Smooth muscle cell (in vitro differentiated cells): ENCODE measurements around the gene GAK. TPM values are rescaled to one million over a fixed set of nuclear protein-coding genes. Genes with fewer than 3 reads are reported as not detected.

ENCODE experiments used
- DNase-seq: peaks from one replicate; lab custom pipeline; 2025; ENCODE audit not compliant: unreplicated experiment; lab: John Stamatoyannopoulos, UW
- H2AFZ ChIP-seq: fragments of 200-600 bp; sonication (generic); 2 replicates; pipeline ENCODE4 v1.6.0; 2016; ENCODE audit warnings: antibody characterized with exemption, low read depth, mild to moderate bottlenecking
- H3F3A ChIP-seq: fragments of 200-600 bp; sonication (generic); 2 replicates; pipeline ENCODE4 v1.6.0; 2017; ENCODE audit warnings: antibody characterized with exemption, low read depth
- H3K27ac ChIP-seq: fragments of 200-600 bp; sonication (generic); 2 replicates; pipeline ENCODE4 v1.5.1; 2016; ENCODE audit warnings: low read depth, mild to moderate bottlenecking
- H3K27me3 ChIP-seq: fragments of 200-600 bp; sonication (generic); 2 replicates; pipeline ENCODE4 v1.6.1; 2016; ENCODE audit warnings: low read depth, mild to moderate bottlenecking
- H3K36me3 ChIP-seq: fragments of 200-600 bp; sonication (generic); 2 replicates; pipeline ENCODE4 v1.5.1; 2016; ENCODE audit warnings: low read depth
- H3K4me1 ChIP-seq: fragments of 200-600 bp; sonication (generic); 2 replicates; pipeline ENCODE4 v1.5.1; 2016; ENCODE audit warnings: low read depth
- H3K4me2 ChIP-seq: fragments of 200-600 bp; sonication (generic); 2 replicates; pipeline ENCODE4 v1.6.0; 2016; ENCODE audit warnings: mild to moderate bottlenecking
- H3K4me3 ChIP-seq: fragments of 200-600 bp; sonication (generic); 2 replicates; pipeline ENCODE4 v1.5.1; 2016; ENCODE audit warnings: mild to moderate bottlenecking
- H3K79me2 ChIP-seq: fragments of 200-600 bp; sonication (generic); 2 replicates; pipeline ENCODE4 v1.6.0; 2016; ENCODE audit warnings: low read depth, mild to moderate bottlenecking
- H3K9ac ChIP-seq: fragments of 200-600 bp; sonication (generic); 2 replicates; pipeline ENCODE4 v1.6.0; 2016; ENCODE audit warnings: low read depth
- H3K9me3 ChIP-seq: fragments of 200-600 bp; sonication (generic); replicated peaks from 2 replicates; pipeline ENCODE4 v1.5.1; 2016; ENCODE audit warnings: low read depth
- H4K20me1 ChIP-seq: fragments of 200-600 bp; sonication (generic); 2 replicates; pipeline ENCODE4 v1.6.0; 2016; ENCODE audit warnings: low read depth
- CTCF ChIP-seq: fragments of 200-600 bp; sonication (generic); IDR thresholded peaks from 2 replicates; pipeline ENCODE4 v1.5.1; 2017; ENCODE audit warnings: borderline replicate concordance, mild to moderate bottlenecking, antibody characterized with exemption; ENCODE audit not compliant: insufficient read depth, poor library complexity, severe bottlenecking
- WGBS: methylation state at CpG from one replicate; pipeline ENCODE4 v1.1.7; 2016; ENCODE audit warnings: low lambda C conversion rate; 5-methylcytosine and 5-hydroxymethylcytosine counted together
- polyA plus RNA-seq: library from polyadenylated mRNA; unstranded; fragments of >200 nt; fragmentation: Nextera tagmentation; extraction: Ambion mirVana; gene quantifications from 2 replicates; pipeline ENCODE4 v1.2.1, GENCODE V29; 2016
- total RNA-seq: library from RNA; depleted of rRNA; stranded (reverse); fragments of >200 nt; gene quantifications from 2 replicates; pipeline ENCODE4 v1.2.3, GENCODE V29; 2014

GAK gene
- total and polyA plus RNA-seq, 2 experiments from 2014 or later = 56.2 to 85.4 TPM

GRCh38 chr4:963276-964225 is 31.4 kb upstream of the GAK start:
- H3K79me2 ChIP-seq = no peaks in the 10 kb centered on the region
- H3K9me3 ChIP-seq = no peaks in the 10 kb centered on the region
- DNase-seq = no peak
- H4K20me1 ChIP-seq = peaks cover 3% of the 10 kb centered on the region
- TF ChIP-seq CTCF = no peak
- no peak overlapping the region for H3K4me3 ChIP-seq
- H2AFZ ChIP-seq = no peak overlapping the region
- no peaks in the 10 kb centered on the region for H3K36me3 ChIP-seq
- no peak overlapping the region for H3K27ac ChIP-seq
- WGBS = 96% methylated on average over 37 of the region's 39 CpGs
- H3K9ac ChIP-seq = no peak overlapping the region
- no peak overlapping the region for H3K4me2 ChIP-seq
- no peaks in the 10 kb centered on the region for H3F3A ChIP-seq
- peaks cover 3% of the 10 kb centered on the region for H3K27me3 ChIP-seq
- H3K4me1 ChIP-seq = no peaks in the 10 kb centered on the region

- Histone ChIP-seq H3K9me3 (no peaks in the 10 kb centered on the region), H3K27me3 (no peaks in the 10 kb centered on the region), H3K79me2 (no peaks in the 10 kb centered on the region), H3K27ac (no peak overlapping the region), H3K4me3 (no peak overlapping the region), H3K4me1 (no peaks in the 10 kb centered on the region), H3K9ac (no peak overlapping the region), H4K20me1 (no peaks in the 10 kb centered on the region), H3F3A (no peaks in the 10 kb centered on the region), H3K4me2 (no peak overlapping the region), H3K36me3 (no peaks in the 10 kb centered on the region), H2AFZ (no peak overlapping the region)
- TF ChIP-seq CTCF = no peak
- WGBS = 96% methylated on average over 50 of the region's 54 CpGs
- no peak for DNase-seq
These were observed 30.4 kb upstream of the GAK start for GRCh38 chr4:962231-963208.

GRCh38 chr4:961351-962230 is 29.5 kb upstream of the GAK start:
- WGBS = 94% methylated on average over 44 of the region's 52 CpGs
- H3K27ac ChIP-seq = no peak overlapping the region

More at GRCh38 chr4:961351-962230, 29.5 kb upstream of the GAK start:
- Histone ChIP-seq H4K20me1 (no peaks in the 10 kb centered on the region), H3K4me3 (no peak overlapping the region), H3F3A (no peaks in the 10 kb centered on the region), H3K27me3 (no peaks in the 10 kb centered on the region), H3K36me3 (no peaks in the 10 kb centered on the region), H3K9me3 (no peaks in the 10 kb centered on the region), H3K4me1 (no peaks in the 10 kb centered on the region), H3K4me2 (no peak overlapping the region), H3K9ac (no peak overlapping the region), H2AFZ (no peak overlapping the region), H3K79me2 (no peaks in the 10 kb centered on the region)
- DNase-seq = no peak
- TF ChIP-seq CTCF = no peak
